Endothelial cell of umbilical vein (primary cell): ENCODE results near the gene PNPLA1. TPM values are rescaled to one million over a fixed set of nuclear protein-coding genes. Genes with fewer than 3 reads are reported as not detected.

Source experiments
- BruUV-seq: library from RNA; stranded (reverse); fragments of 400-500 nt; replicated peaks from 2 replicates; lab custom pipeline; 2021; lab: Mats Ljungman, UMichigan
- CTCF ChIA-PET: fragments of 300-600, 350-600 bp; sonication (Branson Sonifier 250); formaldehyde crosslinking; loops from one replicate; lab custom pipeline; 2021; ENCODE audit warnings: antibody characterized with exemption, inconsistent platforms; lab: Charles Lee
- POLR2A ChIA-PET: fragments of 300-600, 350-600 bp; sonication (Branson Sonifier 250); formaldehyde crosslinking; loops from one replicate; lab custom pipeline; 2021; ENCODE audit warnings: antibody characterized with exemption, inconsistent platforms; lab: Charles Lee
- DNase-seq: peaks from one replicate; pipeline ENCODE4 v3.0.0-alpha.2; 2011; ENCODE audit warnings: low read depth, low spot score
- FAIRE-seq: peaks from 2 replicates; lab custom pipeline; 2011; peaks lifted over from hg19 to GRCh38; lab: Jason Lieb, UNC
- H2AFZ ChIP-seq: 2 replicates; pipeline ENCODE4 v1.6.0; 2012; ENCODE audit warnings: low read depth, low read length, control low read depth, inconsistent platforms
- H3K27ac ChIP-seq: 2 replicates; pipeline ENCODE4 v1.5.1; 2011; ENCODE audit warnings: low read depth, mild to moderate bottlenecking, control low read depth, low read length, moderate library complexity; ENCODE audit not compliant: insufficient read depth
- H3K27me3 ChIP-seq, 2 experiments: 2 replicates each; pipeline versions ENCODE4 v1.6.0 to v1.6.1; 2011; ENCODE audit warnings: low read length in 2 of 2, mixed read lengths in 1 of 2; ENCODE audit not compliant: control insufficient read depth in 2 of 2, insufficient read depth in 2 of 2
- H3K36me3 ChIP-seq, 2 experiments: 2 replicates in 1 of 2; 3 replicates in 1 of 2; pipeline ENCODE4 v1.5.1; 2011; ENCODE audit warnings: low read length in 2 of 2, mild to moderate bottlenecking in 1 of 2, moderate library complexity in 1 of 2; ENCODE audit not compliant: control insufficient read depth in 2 of 2, insufficient read depth in 2 of 2; ENCODE audit errors: extremely low read depth in 1 of 2
- H3K4me1 ChIP-seq: 3 replicates; pipeline ENCODE4 v1.5.1; 2011; ENCODE audit warnings: mild to moderate bottlenecking, low read length; ENCODE audit not compliant: control insufficient read depth, insufficient read depth; ENCODE audit errors: extremely low read depth
- H3K4me2 ChIP-seq: 2 replicates; pipeline ENCODE4 v1.6.1; 2011; ENCODE audit warnings: low read length, control low read depth, mixed read lengths; ENCODE audit not compliant: insufficient read depth
- H3K4me3 ChIP-seq, 3 experiments: fragments of 200-600 bp in 1 of 3; sonication (generic), shearing (Covaris generic) in 1 of 3; replicated peaks in 1 of 3; 2 replicates each; pipeline ENCODE4 v1.5.1; 2011 to 2016; ENCODE audit warnings: control low read depth in 3 of 3, low read length in 3 of 3, mild to moderate bottlenecking in 2 of 3, inconsistent platforms in 1 of 3, low read depth in 1 of 3, moderate library complexity in 1 of 3; ENCODE audit not compliant: insufficient read depth in 1 of 3
- H3K79me2 ChIP-seq: 2 replicates; pipeline ENCODE4 v1.6.0; 2012; ENCODE audit warnings: low read length, inconsistent platforms; ENCODE audit not compliant: control insufficient read depth, insufficient read depth
- H3K9ac ChIP-seq: replicated peaks from 2 replicates; pipeline ENCODE3; 2011; ENCODE audit warnings: low read length, control low read depth; ENCODE audit not compliant: insufficient read depth; ENCODE audit errors: extremely low read depth
- H3K9me1 ChIP-seq: replicated peaks from 3 replicates; pipeline ENCODE4 v1.6.0; 2011; ENCODE audit warnings: mild to moderate bottlenecking, low read length; ENCODE audit not compliant: control insufficient read depth, insufficient read depth; ENCODE audit errors: extremely low read depth
- H3K9me3 ChIP-seq: replicated peaks from 2 replicates; pipeline ENCODE4 v1.5.1; 2012; ENCODE audit warnings: low read length, inconsistent platforms; ENCODE audit not compliant: control insufficient read depth, insufficient read depth
- H4K20me1 ChIP-seq: replicated peaks from 2 replicates; pipeline ENCODE3; 2011; ENCODE audit warnings: mild to moderate bottlenecking, low read length; ENCODE audit not compliant: control insufficient read depth, insufficient read depth; ENCODE audit errors: extremely low read depth
- EZH2 ChIP-seq: IDR thresholded peaks from 2 replicates; pipeline ENCODE4 v1.6.1; 2012; ENCODE audit warnings: borderline replicate concordance, low read depth, mild to moderate bottlenecking, moderate library complexity, low read length, inconsistent platforms; ENCODE audit not compliant: severe bottlenecking
- FOS ChIP-seq: IDR thresholded peaks from 2 replicates; pipeline ENCODE4 v1.6.1; 2011; ENCODE audit warnings: mild to moderate bottlenecking, low read length, moderate library complexity, borderline replicate concordance; ENCODE audit not compliant: insufficient read depth
- GATA2 ChIP-seq: IDR thresholded peaks from 2 replicates; pipeline ENCODE4 v1.7.0; 2011; ENCODE audit warnings: low read depth, mild to moderate bottlenecking, moderate library complexity, mixed read lengths, low read length; ENCODE audit not compliant: insufficient read length, insufficient read depth
- JUN ChIP-seq: IDR thresholded peaks from 2 replicates; pipeline ENCODE4 v1.6.1; 2011; ENCODE audit warnings: borderline replicate concordance, low read depth; ENCODE audit not compliant: insufficient read length, insufficient read depth
- MYC ChIP-seq: IDR thresholded peaks from one replicate; pipeline ENCODE4 v1.6.1; 2011; ENCODE audit warnings: mild to moderate bottlenecking, low read depth, low read length
- POLR2A ChIP-seq: IDR thresholded peaks from 2 replicates; pipeline ENCODE4 v1.6.1; 2012; ENCODE audit warnings: low read depth, mild to moderate bottlenecking, control low read depth, low read length
- POLR2AphosphoS5 ChIP-seq: IDR thresholded peaks from 2 replicates; pipeline ENCODE4 v1.6.1; 2012; ENCODE audit warnings: low read depth, mild to moderate bottlenecking, control low read depth, low read length, moderate library complexity; ENCODE audit not compliant: insufficient read depth
- dilution Hi-C: fragments of 300-500 bp; cut with MboI; formaldehyde crosslinking; loops from one replicate; pipeline ENCODE4 v1.15.0; 2019; ENCODE audit warnings: low sequenced_read_pairs; ENCODE audit not compliant: extremely low pct_ligation_motif_present
- intact Hi-C: fragments of 100-400 bp; cut with micrococcal nuclease; formaldehyde crosslinking; loops from one replicate; pipeline ENCODE4 v1.10.0; 2022
- polyA plus RNA-seq, 4 experiments: library from polyadenylated mRNA; depleted of rRNA in 3 of 4; stranded (reverse) in 3 of 4; unstranded in 1 of 4; fragments of >200 nt; gene quantifications; 2 replicates each; pipeline versions ENCODE4 v1.2.1 to v1.2.3, GENCODE V29; 2011 to 2012; ENCODE audit warnings: missing spikeins in 1 of 4
- total RNA-seq: library from RNA; stranded (reverse); gene quantifications from 2 replicates; pipeline ENCODE4 v1.2.3, GENCODE V29; 2021
- TF ChIP-seq, protein P1 (sequence below), 2 donors: IDR thresholded peaks; 1 replicate in 1 of 2; 2 replicates in 1 of 2; pipeline ENCODE4 v1.5.1; 2011; ENCODE audit warnings: low read length in 2 of 2, mild to moderate bottlenecking in 2 of 2, moderate library complexity in 2 of 2, control low read depth in 1 of 2, inconsistent platforms in 1 of 2, low read depth in 1 of 2; ENCODE audit not compliant: insufficient read depth in 1 of 2; ENCODE audit errors: extremely low read depth in 1 of 2
- TF ChIP-seq, protein P2 (sequence below): IDR thresholded peaks from 2 replicates; pipeline ENCODE4 v1.6.1; 2011; ENCODE audit not compliant: insufficient read depth, insufficient read length

The PNPLA1 gene
- total and polyA plus RNA-seq, 2 donors (not counting 3 experiments of a cell fraction or from before 2014, with no cell fraction given), result not detected

DNA sequence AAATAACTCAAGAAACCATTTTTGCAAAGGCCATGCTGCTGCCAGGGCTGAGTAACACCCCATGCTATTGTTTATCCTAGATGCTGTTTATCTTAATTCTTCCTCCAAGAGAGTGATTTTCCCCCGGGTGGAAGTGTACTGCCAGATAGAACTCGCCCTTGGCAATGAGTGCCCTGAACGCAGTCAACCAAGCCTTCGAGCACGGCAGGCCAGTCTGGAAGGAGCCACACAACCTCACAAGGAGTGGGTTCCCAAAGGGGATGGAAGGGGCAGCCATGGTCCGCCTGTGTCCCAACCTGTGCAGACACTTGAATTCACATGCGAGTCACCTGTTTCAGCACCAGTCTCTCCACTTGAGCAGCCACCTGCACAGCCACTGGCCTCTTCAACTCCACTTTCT is 31.9 kb downstream of the PNPLA1 start:
- H3K4me2 ChIP-seq, result no peak overlapping the region

More for the DNA sequence above, 31.9 kb downstream of the PNPLA1 start:
- H3K9me1 ChIP-seq, result no peaks in the 10 kb centered on the region
- no peak overlapping the region for H3K9ac ChIP-seq
- TF ChIP-seq, protein P1, sequence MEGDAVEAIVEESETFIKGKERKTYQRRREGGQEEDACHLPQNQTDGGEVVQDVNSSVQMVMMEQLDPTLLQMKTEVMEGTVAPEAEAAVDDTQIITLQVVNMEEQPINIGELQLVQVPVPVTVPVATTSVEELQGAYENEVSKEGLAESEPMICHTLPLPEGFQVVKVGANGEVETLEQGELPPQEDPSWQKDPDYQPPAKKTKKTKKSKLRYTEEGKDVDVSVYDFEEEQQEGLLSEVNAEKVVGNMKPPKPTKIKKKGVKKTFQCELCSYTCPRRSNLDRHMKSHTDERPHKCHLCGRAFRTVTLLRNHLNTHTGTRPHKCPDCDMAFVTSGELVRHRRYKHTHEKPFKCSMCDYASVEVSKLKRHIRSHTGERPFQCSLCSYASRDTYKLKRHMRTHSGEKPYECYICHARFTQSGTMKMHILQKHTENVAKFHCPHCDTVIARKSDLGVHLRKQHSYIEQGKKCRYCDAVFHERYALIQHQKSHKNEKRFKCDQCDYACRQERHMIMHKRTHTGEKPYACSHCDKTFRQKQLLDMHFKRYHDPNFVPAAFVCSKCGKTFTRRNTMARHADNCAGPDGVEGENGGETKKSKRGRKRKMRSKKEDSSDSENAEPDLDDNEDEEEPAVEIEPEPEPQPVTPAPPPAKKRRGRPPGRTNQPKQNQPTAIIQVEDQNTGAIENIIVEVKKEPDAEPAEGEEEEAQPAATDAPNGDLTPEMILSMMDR (IDR thresholded peaks at IDR 0.05; ENCODE audit: extremely low read depth in 1 of 2, insufficient read depth in 1 of 2, low read depth in 1 of 2, low read length in 2 of 2), result no peak
- TF ChIP-seq, protein P2, sequence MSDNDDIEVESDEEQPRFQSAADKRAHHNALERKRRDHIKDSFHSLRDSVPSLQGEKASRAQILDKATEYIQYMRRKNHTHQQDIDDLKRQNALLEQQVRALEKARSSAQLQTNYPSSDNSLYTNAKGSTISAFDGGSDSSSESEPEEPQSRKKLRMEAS, result no peak
- TF ChIP-seq JUN (no peak), FOS (no peak), MYC (no peak), GATA2 (no peak), POLR2A (no peak), POLR2AphosphoS5 (no peak), EZH2 (no peak)
- ChIA-PET POLR2A (no interaction called here), CTCF (interaction anchor here (0.6 to 5.1 kb wide), 59 partner anchors 11 to 458 kb away, joined by 3 to 168 read pairs (median 6); partner anchors contain the start of genes BNIP5, MAPK13 and MAPK14)
- dilution Hi-C loops, result no loop called here
- no peaks in the 10 kb centered on the region for H3K36me3 ChIP-seq
- no peaks in the 10 kb centered on the region for H3K79me2 ChIP-seq
- H3K27ac ChIP-seq, result no peak overlapping the region
- H4K20me1 ChIP-seq, result no peaks in the 10 kb centered on the region
- intact Hi-C loops, result loop anchor here (1.0 to 2.0 kb wide), 3 partner anchors 40 to 275 kb away; partner anchors contain the start of gene MAPK14
- FAIRE-seq, result no peak
- peak; percentile 5 for DNase-seq
- no TSS peak for BruUV-seq
- no peak overlapping the region for H2AFZ ChIP-seq
- H3K27me3 ChIP-seq, result peaks cover 0 to 6% of the 10 kb centered on the region in 2 experiments
- H3K4me1 ChIP-seq, result no peaks in the 10 kb centered on the region
- no peaks in the 10 kb centered on the region for H3K9me3 ChIP-seq
- H3K4me3 ChIP-seq, result no peak overlapping the region
